GM12878 (cell line): Measurements from ENCODE around the gene MAGEB6B.

Experiments
- JUND ChIP-seq: IDR thresholded peaks from 2 replicates; pipeline ENCODE4 v1.6.1; 2012; ENCODE audit warnings: low read depth, mild to moderate bottlenecking, low read length, improper control_type of control experiment, moderate library complexity
- POLR2A ChIP-seq: IDR thresholded peaks from 2 replicates; pipeline ENCODE4 v1.6.1; 2011; ENCODE audit warnings: low read depth, mild to moderate bottlenecking, low read length
- RFX5 ChIP-seq: IDR thresholded peaks from 2 replicates; pipeline ENCODE4 v1.6.1; 2011; ENCODE audit warnings: low read depth, low read length, improper control_type of control experiment
- TCF3 ChIP-seq: IDR thresholded peaks from 2 replicates; pipeline ENCODE4 v1.6.1; 2012; ENCODE audit warnings: low read depth, mild to moderate bottlenecking, low read length, borderline replicate concordance; ENCODE audit not compliant: insufficient read depth
- ZBTB33 ChIP-seq: fragments of 450-650 bp; IDR thresholded peaks from 2 replicates; pipeline ENCODE4 v1.6.1; 2017; ENCODE audit warnings: mild to moderate bottlenecking
- ZBTB4 ChIP-seq: fragments of 450-650 bp; formaldehyde crosslinking; IDR thresholded peaks from 2 replicates; pipeline ENCODE4 v1.4.0; 2022; ENCODE audit warnings: mild to moderate bottlenecking, moderate library complexity
- ZNF274 ChIP-seq: IDR thresholded peaks from one replicate; pipeline ENCODE4 v1.8.0; 2011; ENCODE audit not compliant: insufficient read length, insufficient read depth
- TF ChIP-seq, protein P1 (sequence below), 3 experiments: IDR thresholded peaks in 2 of 3; conservative IDR thresholded peaks in 1 of 3; 2 replicates each; pipeline ENCODE4 v1.5.1; 2011; ENCODE audit warnings: low read depth in 3 of 3, low read length in 3 of 3, mild to moderate bottlenecking in 3 of 3, control low read depth in 2 of 3, moderate library complexity in 2 of 3, inconsistent platforms in 1 of 3, mixed read lengths in 1 of 3; ENCODE audit not compliant: control insufficient read depth in 2 of 3, insufficient read depth in 1 of 3; ENCODE audit errors: extremely low read depth in 1 of 3

- TF ChIP-seq JUND: no peak
- no peak for TF ChIP-seq ZNF274
- no peak for TF ChIP-seq ZBTB4 (CRISPR knock-in tag)
- TF ChIP-seq, protein P1, sequence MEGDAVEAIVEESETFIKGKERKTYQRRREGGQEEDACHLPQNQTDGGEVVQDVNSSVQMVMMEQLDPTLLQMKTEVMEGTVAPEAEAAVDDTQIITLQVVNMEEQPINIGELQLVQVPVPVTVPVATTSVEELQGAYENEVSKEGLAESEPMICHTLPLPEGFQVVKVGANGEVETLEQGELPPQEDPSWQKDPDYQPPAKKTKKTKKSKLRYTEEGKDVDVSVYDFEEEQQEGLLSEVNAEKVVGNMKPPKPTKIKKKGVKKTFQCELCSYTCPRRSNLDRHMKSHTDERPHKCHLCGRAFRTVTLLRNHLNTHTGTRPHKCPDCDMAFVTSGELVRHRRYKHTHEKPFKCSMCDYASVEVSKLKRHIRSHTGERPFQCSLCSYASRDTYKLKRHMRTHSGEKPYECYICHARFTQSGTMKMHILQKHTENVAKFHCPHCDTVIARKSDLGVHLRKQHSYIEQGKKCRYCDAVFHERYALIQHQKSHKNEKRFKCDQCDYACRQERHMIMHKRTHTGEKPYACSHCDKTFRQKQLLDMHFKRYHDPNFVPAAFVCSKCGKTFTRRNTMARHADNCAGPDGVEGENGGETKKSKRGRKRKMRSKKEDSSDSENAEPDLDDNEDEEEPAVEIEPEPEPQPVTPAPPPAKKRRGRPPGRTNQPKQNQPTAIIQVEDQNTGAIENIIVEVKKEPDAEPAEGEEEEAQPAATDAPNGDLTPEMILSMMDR (IDR thresholded peaks at IDR 0.05 in 2 of 3, conservative IDR thresholded peaks at IDR 0.05 in 1 of 3; ENCODE audit: control insufficient read depth in 2 of 3, extremely low read depth in 1 of 3, insufficient read depth in 1 of 3, low read depth in 3 of 3, low read length in 3 of 3): no peak
- no peak for TF ChIP-seq RFX5
- no peak for TF ChIP-seq POLR2A
- no peak for TF ChIP-seq ZBTB33
- no peak for TF ChIP-seq TCF3
Measured at GRCh38 chrX:26208012-26208411, 47.6 kb downstream of the MAGEB6B start.
